Esophagus (tissue), 2 donors: ENCODE results near the gene EXD3. TPM values are rescaled to one million over a fixed set of nuclear protein-coding genes. Genes with fewer than 3 reads are reported as not detected.
"Not testable (repeated sequence)": the region's sequence is repeated elsewhere in the genome, so short reads cannot be mapped to it uniquely, and the experiment has no call there.

Experiments used
- H3K27ac ChIP-seq, 2 donors: one replicate each; pipeline ENCODE4 v1.5.1; 2013; ENCODE audit warnings: low read depth in 2 of 2, mild to moderate bottlenecking in 2 of 2, inconsistent platforms in 1 of 2, low read length in 1 of 2, moderate library complexity in 1 of 2
- H3K27me3 ChIP-seq, 2 donors: one replicate each; pipeline ENCODE4 v1.6.1; 2013; ENCODE audit warnings: low read length in 2 of 2, control low read depth in 1 of 2, mild to moderate bottlenecking in 1 of 2; ENCODE audit not compliant: insufficient read depth in 2 of 2, control insufficient read depth in 1 of 2
- H3K36me3 ChIP-seq, 2 donors: one replicate each; pipeline ENCODE4 v1.6.1; 2013; ENCODE audit warnings: low read length in 1 of 2; ENCODE audit not compliant: control insufficient read depth in 2 of 2, insufficient read depth in 2 of 2
- H3K4me1 ChIP-seq, 2 donors: one replicate each; pipeline ENCODE4 v1.6.1; 2013; ENCODE audit warnings: low read length in 1 of 2; ENCODE audit not compliant: control insufficient read depth in 2 of 2, insufficient read depth in 2 of 2
- H3K4me3 ChIP-seq, 2 donors: one replicate each; pipeline ENCODE4 v1.5.1; 2013; ENCODE audit warnings: low read length in 2 of 2, mild to moderate bottlenecking in 2 of 2, low read depth in 1 of 2, moderate library complexity in 1 of 2
- H3K9me3 ChIP-seq, 2 donors: one replicate each; pipeline ENCODE4 v1.6.1; 2013; ENCODE audit warnings: mild to moderate bottlenecking in 2 of 2, low read depth in 1 of 2, low read length in 1 of 2, moderate library complexity in 1 of 2; ENCODE audit not compliant: control insufficient read depth in 2 of 2, insufficient read depth in 1 of 2
- WGBS, 2 donors: extraction: QIAGEN DNeasy Blood & Tissue Kit; methylation state at CpG; one replicate each; pipeline ENCODE4 v1.1.7; 2013; 5-methylcytosine and 5-hydroxymethylcytosine counted together
- polyA plus RNA-seq, 2 donors: library from polyadenylated mRNA; stranded (reverse); fragments of 200-250 nt; gene quantifications; one replicate each; pipeline ENCODE4 v1.2.3, GENCODE V29; 2013
- donor health status: healthy with polysubstance abuse.
- donor health status: Bipolar disorder and iron deficiency.

Gene EXD3
- polyA plus RNA-seq, 2 donors: 9.7 to 20.8 TPM

- H3K4me1 ChIP-seq: no peaks in the 10 kb centered on the region
- WGBS, 2 donors: 83 to 85% methylated on average over 6 of the region's 6 CpGs
- H3K36me3 ChIP-seq: no peaks in the 10 kb centered on the region
- H3K9me3 ChIP-seq: no peaks in the 10 kb centered on the region
- H3K4me3 ChIP-seq: no peak overlapping the region
- H3K27me3 ChIP-seq: no peaks in the 10 kb centered on the region
- no peak overlapping the region for H3K27ac ChIP-seq
Observed at GRCh38 chr9:137330689-137331088, 92.3 kb downstream of the EXD3 start.

GRCh38 chr9:137329590-137329989 lies 93.4 kb downstream of the EXD3 start:
- WGBS, 2 donors: 69 to 70% methylated on average over 21 to 24 of the region's 26 CpGs
- not testable (repeated sequence) for H3K4me1 ChIP-seq

GRCh38 chr9:137327641-137328550 lies 95.1 kb downstream of the EXD3 start:
- WGBS, 2 donors: 76% methylated on average over 8 of the region's 8 CpGs
- H3K4me1 ChIP-seq, H3K4me3 ChIP-seq, H3K27me3 ChIP-seq, H3K36me3 ChIP-seq, H3K27ac ChIP-seq, H3K9me3 ChIP-seq: not testable (repeated sequence)

More at GRCh38 chr9:137329590-137329989, 93.4 kb downstream of the EXD3 start:
- not testable (repeated sequence) for H3K4me3 ChIP-seq, H3K27ac ChIP-seq, H3K36me3 ChIP-seq, H3K27me3 ChIP-seq, H3K9me3 ChIP-seq

GRCh38 chr9:137326445-137327065 lies 96.4 kb downstream of the EXD3 start:
- 79 to 84% methylated on average over 19 of the region's 19 CpGs for WGBS, 2 donors
- no peaks in the 10 kb centered on the region for H3K36me3 ChIP-seq

GRCh38 chr9:137325799-137326198 lies 97.2 kb downstream of the EXD3 start:
- 96 to 97% methylated on average over 12 of the region's 12 CpGs for WGBS, 2 donors
- peaks cover 0 to 2% of the 10 kb centered on the region in 2 donors for H3K4me1 ChIP-seq
- H3K36me3 ChIP-seq: no peaks in the 10 kb centered on the region
- no peaks in the 10 kb centered on the region for H3K27me3 ChIP-seq
- no peak overlapping the region for H3K4me3 ChIP-seq
- H3K9me3 ChIP-seq: no peaks in the 10 kb centered on the region
- H3K27ac ChIP-seq: no peak overlapping the region

More at GRCh38 chr9:137326445-137327065, 96.4 kb downstream of the EXD3 start:
- Histone ChIP-seq H3K27ac (no peak overlapping the region), H3K27me3 (no peaks in the 10 kb centered on the region), H3K9me3 (no peaks in the 10 kb centered on the region), H3K4me3 (no peak overlapping the region), H3K4me1 (no peaks in the 10 kb centered on the region)

- no peak overlapping the region for H3K4me3 ChIP-seq
- no peak overlapping the region for H3K27ac ChIP-seq
- H3K36me3 ChIP-seq: no peaks in the 10 kb centered on the region
- 93 to 96% methylated on average over 10 of the region's 10 CpGs for WGBS, 2 donors
- H3K27me3 ChIP-seq: no peaks in the 10 kb centered on the region
- H3K9me3 ChIP-seq: no peaks in the 10 kb centered on the region
- peaks cover 0 to 4% of the 10 kb centered on the region in 2 donors for H3K4me1 ChIP-seq
Observed at GRCh38 chr9:137325124-137325523, 97.8 kb downstream of the EXD3 start.

- Histone ChIP-seq H3K9me3 (no peaks in the 10 kb centered on the region), H3K4me3 (no peak overlapping the region), H3K27ac (no peak overlapping the region), H3K27me3 (no peaks in the 10 kb centered on the region), H3K36me3 (no peaks in the 10 kb centered on the region), H3K4me1 (peaks cover 0 to 4% of the 10 kb centered on the region in 2 donors)
- WGBS, 2 donors: 95 to 96% methylated on average over 35 to 37 of the region's 37 CpGs
Observed at GRCh38 chr9:137323531-137324331, 99.2 kb downstream of the EXD3 start.

GRCh38 chr9:137321726-137322361 lies 101.1 kb downstream of the EXD3 start:
- Histone ChIP-seq H3K27me3 (no peaks in the 10 kb centered on the region), H3K4me3 (no peak overlapping the region), H3K4me1 (peaks cover 0 to 4% of the 10 kb centered on the region in 2 donors), H3K36me3 (no peaks in the 10 kb centered on the region), H3K9me3 (no peaks in the 10 kb centered on the region), H3K27ac (no peak overlapping the region)
- 89 to 90% methylated on average over 22 of the region's 22 CpGs for WGBS, 2 donors
